Subcutaneous abdominal adipose tissue (tissue), 5 donors: ENCODE results near the gene RAB40C.

ENCODE experiments used
- H3K27ac ChIP-seq: one replicate; pipeline ENCODE4 v1.7.0; 2013; ENCODE audit warnings: low read depth, mild to moderate bottlenecking, inconsistent platforms, low read length, moderate library complexity
- H3K27me3 ChIP-seq, 5 donors: one replicate each; pipeline ENCODE4 v1.7.0; 2013; ENCODE audit warnings: low read length in 5 of 5, inconsistent platforms in 1 of 5; ENCODE audit not compliant: control insufficient read depth in 5 of 5, insufficient read depth in 4 of 5
- H3K36me3 ChIP-seq, 5 donors: one replicate each; pipeline ENCODE4 v1.7.0; 2013; ENCODE audit warnings: low read length in 5 of 5; ENCODE audit not compliant: control insufficient read depth in 5 of 5, insufficient read depth in 5 of 5
- H3K4me1 ChIP-seq, 5 donors: one replicate each; pipeline ENCODE4 v1.7.0; 2013; ENCODE audit warnings: low read length in 5 of 5, mild to moderate bottlenecking in 3 of 5, moderate library complexity in 1 of 5; ENCODE audit not compliant: control insufficient read depth in 5 of 5, insufficient read depth in 5 of 5
- H3K4me3 ChIP-seq, 5 donors: one replicate each; pipeline ENCODE4 v1.7.0; 2013; ENCODE audit warnings: low read length in 5 of 5, low read depth in 1 of 5
- H3K9ac ChIP-seq, 5 donors: one replicate each; pipeline ENCODE4 v1.7.0; 2013; ENCODE audit warnings: low read length in 5 of 5, mild to moderate bottlenecking in 4 of 5, moderate library complexity in 3 of 5
- H3K9me3 ChIP-seq, 5 donors: one replicate each; pipeline ENCODE4 v1.7.0; 2013; ENCODE audit warnings: low read length in 5 of 5; ENCODE audit not compliant: control insufficient read depth in 5 of 5
- donor health status: healthy.
- donor health status: healthy.
- donor health status: healthy.
- donor health status: healthy.
- donor health status: healthy.

RAB40C gene

DNA sequence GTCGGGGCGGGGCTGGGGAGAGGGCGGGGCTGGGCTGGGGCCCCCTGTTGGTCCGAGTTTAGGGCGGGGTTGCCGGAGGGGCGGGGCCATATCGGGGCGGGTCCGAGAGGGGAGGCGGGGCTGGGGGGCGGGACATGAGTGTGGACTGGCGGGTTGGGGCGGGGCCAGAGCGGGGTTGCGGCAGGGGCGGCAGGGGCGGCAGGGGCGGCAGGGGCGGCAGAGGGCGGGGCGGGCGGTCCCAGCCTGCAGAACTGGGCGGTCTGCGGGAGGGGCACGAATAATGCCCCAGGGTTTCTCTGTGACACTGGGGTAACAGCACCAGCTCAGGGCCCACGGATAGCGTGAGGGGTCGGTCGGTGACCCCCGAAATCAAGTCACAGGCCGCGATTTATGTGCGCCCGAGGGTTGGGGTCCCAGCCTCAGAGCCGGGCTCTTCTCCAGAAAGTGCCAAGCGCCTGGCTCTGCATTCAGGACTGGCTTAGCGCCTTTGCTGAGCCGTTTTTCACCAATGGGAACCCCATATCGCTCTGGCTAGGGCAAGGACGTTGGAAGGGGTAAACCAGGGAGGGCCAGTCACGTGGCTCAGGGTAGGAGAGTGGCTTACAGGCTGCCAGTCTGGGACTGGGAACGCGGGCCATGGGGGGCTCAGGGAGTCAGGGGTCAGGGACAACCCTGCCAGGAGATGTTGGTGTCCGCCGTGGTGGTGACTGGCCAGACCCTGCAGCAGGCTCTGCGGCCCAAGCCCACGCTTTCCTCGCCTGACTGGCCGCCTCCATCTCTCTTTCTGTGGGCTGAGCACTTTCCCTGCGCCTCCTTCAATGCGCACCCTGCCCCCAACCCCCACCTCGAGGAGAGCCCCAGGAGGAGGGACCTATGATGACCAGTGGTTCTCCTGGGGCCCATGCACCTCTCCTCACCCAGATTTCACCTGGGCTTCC lies 47.5 kb downstream of the RAB40C start:
- H3K27me3 ChIP-seq = peaks cover 0 to 2% (median 0%) of the 10 kb centered on the region in 5 donors
- H3K9me3 ChIP-seq = no peaks in the 10 kb centered on the region
- peak overlapping the region; percentile 93 for H3K27ac ChIP-seq
- H3K4me1 ChIP-seq = peaks cover 1 to 42% (median 31%) of the 10 kb centered on the region in 5 donors
- H3K4me3 ChIP-seq = peak overlapping the region; percentile 46 to 92 (median 86)
- H3K36me3 ChIP-seq = peaks cover 0 to 18% (median 11%) of the 10 kb centered on the region in 5 donors
- peak overlapping the region in 3 of 5 donors; percentile 37 to 94 (median 88) for H3K9ac ChIP-seq

DNA sequence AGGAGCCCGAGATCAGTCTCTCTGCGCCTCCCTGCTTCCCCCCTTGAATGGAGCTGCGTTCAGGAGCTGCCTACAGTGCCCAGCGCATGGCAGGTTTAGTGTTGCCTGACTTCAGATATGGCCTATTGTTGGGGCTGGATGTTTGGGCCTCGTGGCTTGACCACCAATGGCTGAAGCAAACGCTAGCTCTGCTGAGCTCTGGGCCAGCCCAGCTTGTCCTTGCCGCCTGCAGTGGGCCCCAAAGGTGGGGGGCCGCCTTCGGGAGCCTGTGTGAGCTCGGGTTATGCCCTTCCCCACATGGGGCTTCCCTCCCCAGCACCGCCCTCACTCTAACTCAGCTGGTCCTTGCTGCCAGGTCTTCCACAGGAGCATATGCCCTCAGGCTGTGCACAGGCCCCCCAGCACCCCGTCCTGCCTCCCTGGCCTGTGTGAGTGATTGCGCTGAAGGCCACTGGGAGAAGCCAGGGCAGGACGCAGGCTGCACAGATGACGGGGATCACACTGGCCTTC lies 48.2 kb downstream of the RAB40C start:
- no peak overlapping the region for H3K9ac ChIP-seq
- H3K4me1 ChIP-seq = peaks cover 1 to 49% (median 39%) of the 10 kb centered on the region in 5 donors
- H3K4me3 ChIP-seq = no peak overlapping the region
- H3K9me3 ChIP-seq = no peaks in the 10 kb centered on the region
- H3K36me3 ChIP-seq = peaks cover 0 to 13% (median 9%) of the 10 kb centered on the region in 5 donors
- no peaks in the 10 kb centered on the region for H3K27me3 ChIP-seq
- H3K27ac ChIP-seq = no peak overlapping the region

DNA sequence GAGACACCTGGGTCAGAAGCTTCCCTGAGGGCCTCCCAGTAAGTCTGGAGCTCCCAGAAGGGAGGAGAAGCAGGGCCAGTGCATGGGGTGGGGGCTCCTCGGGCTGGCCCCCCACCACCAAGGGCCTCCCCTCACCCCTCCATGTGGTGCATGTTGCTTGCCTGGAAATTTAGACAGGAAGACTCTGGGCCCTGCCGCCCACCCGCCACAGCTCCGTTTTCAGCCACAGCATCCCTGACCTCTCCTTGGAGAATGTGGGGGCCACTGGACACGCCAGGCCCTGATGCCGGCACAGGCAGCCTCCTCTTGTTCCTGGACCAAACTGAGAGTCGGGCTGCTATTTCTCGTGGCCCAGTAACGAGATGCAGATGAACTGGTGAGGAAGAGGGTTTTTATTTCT lies 49.0 kb downstream of the RAB40C start:
- no peak overlapping the region for H3K9ac ChIP-seq

DNA sequence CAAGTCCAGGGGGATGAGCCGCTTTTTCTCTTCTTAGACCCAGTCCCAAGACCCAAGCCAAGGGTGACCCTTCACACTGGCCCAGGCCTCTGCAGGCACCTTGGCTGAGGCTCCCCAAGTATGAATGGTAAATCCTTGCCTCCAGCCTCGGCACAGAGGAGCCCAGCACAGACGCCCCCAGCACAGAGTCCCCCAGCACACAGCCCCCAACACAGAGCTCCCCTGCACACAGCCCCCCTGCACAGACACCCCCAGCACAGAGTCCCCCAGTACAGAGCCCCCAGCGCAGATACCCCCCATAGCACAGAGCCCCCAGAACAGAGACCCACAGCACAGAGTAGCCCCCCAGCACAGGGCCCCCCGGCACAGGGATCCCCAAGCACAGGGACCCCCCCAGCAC lies 50.7 kb downstream of the RAB40C start:
- no peaks in the 10 kb centered on the region for H3K27me3 ChIP-seq
- peaks cover 1 to 45% (median 38%) of the 10 kb centered on the region in 5 donors for H3K4me1 ChIP-seq
- H3K36me3 ChIP-seq = no peaks in the 10 kb centered on the region
- H3K27ac ChIP-seq = no peak overlapping the region
- peak overlapping the region in 1 of 5 donors; percentile 93 for H3K9ac ChIP-seq
- H3K9me3 ChIP-seq = no peaks in the 10 kb centered on the region
- H3K4me3 ChIP-seq = no peak overlapping the region

More for the DNA sequence above, 49.0 kb downstream of the RAB40C start:
- H3K4me3 ChIP-seq = no peak overlapping the region
- H3K27ac ChIP-seq = no peak overlapping the region
- H3K36me3 ChIP-seq = peaks cover 0 to 6% (median 2%) of the 10 kb centered on the region in 5 donors
- peaks cover 1 to 53% (median 45%) of the 10 kb centered on the region in 5 donors for H3K4me1 ChIP-seq
- H3K9me3 ChIP-seq = no peaks in the 10 kb centered on the region
- no peaks in the 10 kb centered on the region for H3K27me3 ChIP-seq

DNA sequence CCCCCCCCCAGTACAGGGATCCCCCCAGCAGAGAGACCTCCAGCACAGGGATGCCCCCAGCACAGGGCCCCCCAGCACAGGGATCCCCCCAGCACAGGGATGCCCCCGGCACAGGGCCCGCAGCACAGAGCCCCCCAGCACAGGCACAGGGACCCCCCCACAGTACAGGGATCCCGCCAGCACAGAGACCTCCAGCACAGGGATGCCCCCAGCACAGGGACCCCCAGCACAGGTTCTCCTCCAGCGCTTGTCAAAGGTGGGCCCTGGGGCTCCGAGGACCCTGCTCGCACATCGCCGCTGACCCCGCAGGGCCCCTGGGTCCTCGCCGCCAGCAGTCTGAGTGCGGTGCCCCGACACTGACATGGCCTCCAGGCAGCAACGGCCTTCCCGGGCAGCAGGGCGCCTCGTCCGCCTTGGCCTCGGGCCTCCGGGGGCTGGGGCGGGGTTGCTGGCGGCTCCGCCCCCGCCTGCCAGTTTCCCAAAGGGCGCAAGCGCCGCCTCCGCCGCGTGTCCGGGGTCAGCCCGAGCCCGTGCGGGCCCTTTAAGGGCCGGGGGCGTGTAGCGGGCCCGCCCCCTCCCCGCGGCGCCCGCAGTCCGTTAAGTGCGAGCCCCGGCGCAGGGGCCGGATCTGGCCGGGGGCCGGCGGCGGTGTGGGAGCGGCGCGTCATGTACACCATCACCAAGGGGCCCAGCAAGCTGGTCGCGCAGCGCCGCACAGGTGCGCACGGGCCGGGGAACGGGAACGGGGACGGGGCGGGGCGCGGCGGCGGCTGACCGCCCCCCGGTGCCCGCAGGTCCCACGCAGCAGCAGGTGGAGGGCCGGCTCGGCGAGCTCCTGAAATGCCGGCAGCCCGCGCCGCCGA lies 51.7 kb downstream of the RAB40C start, which contains the start of gene MCRIP2:
TSS of gene MCRIP2 (plus strand) at position 503 of the 863 bp plus-strand sequence. CDS start at position 667, 164 bp downstream.
- Histone ChIP-seq H3K4me1 (peaks cover 1 to 50% (median 43%) of the 10 kb centered on the region in 5 donors), H3K4me3 (peak within 1 kb of the TSS in 4 of 5 donors; percentile 61 to 76 (median 68)), H3K9me3 (no peaks in the 10 kb centered on the region), H3K36me3 (no peaks in the 10 kb centered on the region), H3K9ac (peak within 1 kb of the TSS in 4 of 5 donors; percentile 63 to 93 (median 80)), H3K27me3 (no peaks in the 10 kb centered on the region), H3K27ac (peak within 1 kb of the TSS; percentile 30)

DNA sequence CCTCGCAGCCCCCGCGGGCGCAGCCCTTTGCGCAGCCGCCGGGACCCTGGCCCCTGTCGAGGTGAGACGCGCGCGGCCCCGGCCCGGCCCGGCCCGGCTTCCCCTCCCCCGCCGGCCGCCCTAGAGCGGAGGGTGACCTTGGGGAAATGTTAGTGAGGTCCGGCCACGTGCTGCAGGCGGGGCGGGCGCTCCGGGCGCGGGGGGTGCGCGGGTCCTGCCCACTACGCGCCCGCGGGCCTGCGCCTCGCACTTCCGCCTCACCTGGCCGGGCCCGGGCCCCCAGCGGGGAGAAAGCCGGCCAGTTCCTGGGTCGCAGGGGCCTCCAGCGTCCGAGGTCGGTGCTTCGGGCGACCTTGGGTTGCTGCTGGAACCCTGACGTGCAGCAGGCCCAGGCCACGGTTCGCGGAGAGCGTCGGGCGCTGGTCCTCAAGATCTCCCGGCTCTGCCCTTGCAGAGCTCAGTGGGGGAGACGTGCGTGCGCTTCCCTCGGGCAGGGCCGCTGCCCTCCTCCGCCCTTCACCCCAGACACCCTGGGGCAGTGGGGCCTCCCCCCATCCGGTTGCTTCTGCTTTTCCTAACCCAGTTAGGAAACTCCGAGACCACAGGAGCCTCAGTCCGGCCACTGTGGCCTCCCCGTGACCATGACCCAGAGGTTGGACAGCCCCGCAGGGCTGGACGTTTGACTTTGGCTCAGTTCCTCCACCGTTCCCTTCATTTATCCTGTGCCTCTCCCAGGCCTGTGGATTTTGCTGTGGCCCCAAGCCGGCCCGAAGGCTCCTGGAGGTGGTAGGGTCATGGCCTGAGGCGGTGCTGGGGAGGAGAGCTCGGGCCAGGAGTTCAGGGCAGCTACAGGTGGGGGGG lies 52.6 kb downstream of the RAB40C start:
- Histone ChIP-seq H3K27me3 (no peaks in the 10 kb centered on the region), H3K9ac (peak overlapping the region in 4 of 5 donors; percentile 57 to 77 (median 67)), H3K4me1 (peaks cover 0 to 56% (median 49%) of the 10 kb centered on the region in 5 donors)

DNA sequence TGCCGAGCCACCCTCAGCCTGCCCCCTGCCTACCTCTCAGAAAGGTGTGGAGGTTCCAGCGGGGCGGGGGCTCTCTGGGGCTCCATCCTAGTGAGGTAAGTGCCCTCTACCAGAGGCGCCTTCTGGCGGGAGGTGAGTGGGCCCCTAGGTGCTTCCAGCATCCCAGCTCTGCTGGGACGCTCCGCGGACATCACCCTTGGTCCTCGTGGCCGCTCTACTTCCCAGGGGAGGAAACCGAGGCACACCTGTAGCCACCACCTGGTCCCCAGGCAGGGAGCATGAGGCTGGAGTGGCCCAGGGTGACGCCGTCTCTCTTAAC lies 53.1 kb downstream of the RAB40C start:
- H3K4me1 ChIP-seq = peaks cover 0 to 56% (median 51%) of the 10 kb centered on the region in 5 donors

More for the DNA sequence above, 52.6 kb downstream of the RAB40C start:
- H3K4me3 ChIP-seq = peak overlapping the region in 4 of 5 donors; percentile 61 to 76 (median 68)
- H3K36me3 ChIP-seq = no peaks in the 10 kb centered on the region
- no peaks in the 10 kb centered on the region for H3K9me3 ChIP-seq
- peak overlapping the region; percentile 30 for H3K27ac ChIP-seq

DNA sequence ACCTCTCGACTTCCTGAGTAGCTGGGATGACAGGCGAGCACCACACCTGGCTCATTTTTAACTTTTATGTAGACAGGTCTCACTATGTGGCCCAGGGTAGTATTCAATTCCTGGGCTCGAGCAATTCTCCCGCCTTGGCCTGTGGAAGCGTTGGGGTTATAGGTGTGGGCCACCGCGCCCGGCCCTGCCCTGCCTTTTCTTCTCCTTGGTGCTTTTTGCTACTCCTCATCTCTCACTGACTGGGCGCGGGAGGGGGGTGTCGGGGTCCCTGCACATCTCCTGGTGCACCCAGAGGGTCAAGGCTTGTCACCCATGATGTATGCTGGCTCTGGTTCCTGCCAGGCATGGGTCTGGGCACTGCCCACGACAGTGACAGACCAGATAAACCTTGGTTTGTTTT lies 54.7 kb downstream of the RAB40C start:
- Histone ChIP-seq H3K4me3 (no peak overlapping the region), H3K4me1 (peaks cover 0 to 67% (median 63%) of the 10 kb centered on the region in 5 donors), H3K9ac (no peak overlapping the region), H3K9me3 (no peaks in the 10 kb centered on the region), H3K27ac (no peak overlapping the region), H3K27me3 (no peaks in the 10 kb centered on the region), H3K36me3 (no peaks in the 10 kb centered on the region)

More for the DNA sequence above, 53.1 kb downstream of the RAB40C start:
- Histone ChIP-seq H3K9ac (peak overlapping the region in 3 of 5 donors; percentile 57 to 77 (median 71)), H3K27me3 (no peaks in the 10 kb centered on the region), H3K27ac (peak overlapping the region; percentile 30), H3K9me3 (no peaks in the 10 kb centered on the region), H3K36me3 (no peaks in the 10 kb centered on the region), H3K4me3 (peak overlapping the region in 3 of 5 donors; percentile 48 to 76 (median 73))
